GM12878 (cell line): ENCODE results near the gene SLIT1. TPM values are rescaled to one million over a fixed set of nuclear protein-coding genes. Genes with fewer than 3 reads are reported as not detected.

Source experiments
- ATAC-seq: fragments of 200-7000 bp; cut with Tn5 transposase; 3 replicates; pipeline ENCODE4 v1.9.1; 2020; ENCODE audit warnings: mild to moderate bottlenecking, moderate library complexity
- BruUV-seq: library from RNA; stranded (reverse); fragments of 400-500 nt; replicated peaks from 2 replicates; lab custom pipeline; 2021; lab: Mats Ljungman, UMichigan
- CTCF ChIA-PET: fragments of 300-600 bp; sonication (Branson Sonifier 250); formaldehyde crosslinking; extraction: SDS; loops from one replicate; lab custom pipeline; 2021; ENCODE audit warnings: inconsistent platforms; lab: Yijun Ruan, JAX
- POLR2A ChIA-PET: fragments of 350-600 bp; formaldehyde crosslinking; extraction: SDS; loops from one replicate; lab custom pipeline; 2021; ENCODE audit warnings: inconsistent platforms; lab: Charles Lee
- RAD21 ChIA-PET: fragments of 300-600 bp; sonication (Branson Sonifier 250); formaldehyde crosslinking; loops from one replicate; lab custom pipeline; 2023; ENCODE audit warnings: antibody characterized with exemption; ENCODE audit not compliant: unreplicated experiment; lab: Charles Lee
- SMC1A ChIA-PET: fragments of 300-600 bp; sonication (Branson Sonifier 250); formaldehyde crosslinking; loops from one replicate; lab custom pipeline; 2023; ENCODE audit not compliant: unreplicated experiment, uncharacterized antibody; lab: Charles Lee
- DNase-seq: peaks from one replicate; pipeline ENCODE4 v3.0.0-alpha.2; 2011; ENCODE audit warnings: low read depth, low spot score
- FAIRE-seq: peaks from 3 replicates; lab custom pipeline; 2011; peaks lifted over from hg19 to GRCh38; lab: Jason Lieb, UNC
- H2AFZ ChIP-seq: 2 replicates; pipeline ENCODE4 v1.6.0; 2011; ENCODE audit warnings: low read depth, low read length, control low read depth; ENCODE audit not compliant: control insufficient read depth
- H3K27ac ChIP-seq: 2 replicates; pipeline ENCODE4 v1.5.1; 2011; ENCODE audit warnings: control low read depth; ENCODE audit not compliant: control insufficient read depth, insufficient read depth
- H3K27me3 ChIP-seq, 2 experiments: replicated peaks in 1 of 2; 2 replicates each; pipeline versions ENCODE4 v1.6.0 to v1.6.1; 2011; ENCODE audit warnings: low read length in 1 of 2; ENCODE audit not compliant: control insufficient read depth in 2 of 2, insufficient read depth in 2 of 2
- H3K36me3 ChIP-seq, 2 experiments: 2 replicates each; pipeline ENCODE4 v1.5.1; 2011; ENCODE audit warnings: low read length in 1 of 2; ENCODE audit not compliant: control insufficient read depth in 2 of 2, insufficient read depth in 2 of 2
- H3K4me1 ChIP-seq: 2 replicates; pipeline ENCODE4 v1.6.1; 2011; ENCODE audit warnings: mild to moderate bottlenecking, low read length, moderate library complexity, mixed read lengths; ENCODE audit not compliant: control insufficient read depth, insufficient read depth
- H3K4me2 ChIP-seq: 2 replicates; pipeline ENCODE4 v1.6.0; 2011; ENCODE audit warnings: control low read depth; ENCODE audit not compliant: control insufficient read depth, insufficient read depth
- H3K4me3 ChIP-seq: fragments of 200-600 bp; sonication (generic); 2 replicates; pipeline ENCODE4 v1.5.1; 2016
- H3K79me2 ChIP-seq: 2 replicates; pipeline ENCODE4 v1.6.0; 2011; ENCODE audit warnings: low read length; ENCODE audit not compliant: control insufficient read depth, insufficient read depth
- H3K9ac ChIP-seq: 2 replicates; pipeline ENCODE4 v1.8.0; 2011; ENCODE audit warnings: low read length, control low read depth, mixed read lengths; ENCODE audit not compliant: control insufficient read depth, insufficient read depth
- H3K9me3 ChIP-seq: replicated peaks from 3 replicates; pipeline ENCODE4 v1.5.1; 2011; ENCODE audit warnings: mild to moderate bottlenecking, low read length; ENCODE audit not compliant: control insufficient read depth, insufficient read depth
- H4K20me1 ChIP-seq: 2 replicates; pipeline ENCODE4 v1.6.0; 2011; ENCODE audit not compliant: control insufficient read depth, insufficient read depth
- CUX1 ChIP-seq: IDR thresholded peaks from 2 replicates; pipeline ENCODE4 v1.6.1; 2012; ENCODE audit warnings: improper control_type of control experiment, low read depth, low read length; ENCODE audit not compliant: insufficient replicate concordance
- FOS ChIP-seq: IDR thresholded peaks from 3 replicates; pipeline ENCODE4 v1.6.1; 2011; ENCODE audit warnings: borderline replicate concordance; ENCODE audit not compliant: insufficient read length; ENCODE audit errors: extremely low read depth
- IRF4 ChIP-seq: IDR thresholded peaks from 2 replicates; pipeline ENCODE4 v1.6.1; 2011; ENCODE audit warnings: low read depth, low read length
- LARP7 ChIP-seq: fragments of 450-650 bp; IDR thresholded peaks from 2 replicates; pipeline ENCODE4 v1.6.1; 2017; ENCODE audit warnings: mild to moderate bottlenecking
- NBN ChIP-seq: fragments of 450-650 bp; IDR thresholded peaks from 2 replicates; pipeline ENCODE4 v1.6.1; 2016
- NRF1 ChIP-seq: conservative IDR thresholded peaks from 2 replicates; pipeline ENCODE4 v1.6.1; 2011; ENCODE audit warnings: mild to moderate bottlenecking, low read depth, low read length, improper control_type of control experiment
- PAX8 ChIP-seq: fragments of 450-650 bp; IDR thresholded peaks from 2 replicates; pipeline ENCODE4 v1.6.1; 2017; ENCODE audit warnings: mild to moderate bottlenecking, moderate library complexity
- POLR2AphosphoS5 ChIP-seq: IDR thresholded peaks from 2 replicates; pipeline ENCODE4 v1.6.1; 2011; ENCODE audit warnings: mild to moderate bottlenecking, low read length, inconsistent platforms
- SIN3A ChIP-seq: IDR thresholded peaks from 2 replicates; pipeline ENCODE4 v1.6.1; 2012; ENCODE audit warnings: low read depth, low read length, improper control_type of control experiment
- SREBF1 ChIP-seq: IDR thresholded peaks from 2 replicates; pipeline ENCODE4 v1.6.1; 2012; ENCODE audit warnings: mild to moderate bottlenecking, low read length
- WGBS: methylation state at CpG from one replicate; pipeline ENCODE4 v1.1.6; 2016; ENCODE audit warnings: low lambda C conversion rate; ENCODE audit not compliant: insufficient replicate concordance, insufficient coverage; ENCODE audit errors: missing lambda C conversion rate; 5-methylcytosine and 5-hydroxymethylcytosine counted together
- in situ Hi-C: fragments of 300-500 bp; cut with MboI; formaldehyde crosslinking; loops from 9 replicates; pipeline ENCODE4 v1.14.3; 2018; ENCODE audit warnings: mixed read lengths
- intact Hi-C: fragments of 100-400 bp; cut with micrococcal nuclease; formaldehyde crosslinking; loops from one replicate; pipeline ENCODE4 v1.14.2; 2022; ENCODE audit not compliant: unreplicated experiment
- polyA plus RNA-seq, 11 experiments: library from polyadenylated mRNA; depleted of rRNA in 4 of 11; unstranded in 6 of 11; stranded (reverse) in 5 of 11; fragments of >200 nt; fragmentation: Nextera tagmentation in 4 of 11; fragmentation: Illumina TruSeq in 1 of 11; extraction: Ambion mirVana in 4 of 11; extraction: Trizol in 1 of 11; gene quantifications; 1 replicate in 1 of 11; 2 replicates in 10 of 11; pipeline versions ENCODE4 v1.2.1 to v1.2.3, GENCODE V29; 2011 to 2016; ENCODE audit warnings: inconsistent platforms in 2 of 11, missing spikeins in 2 of 11, low read depth in 1 of 11
- total RNA-seq, 4 experiments: library from RNA; depleted of rRNA in 3 of 4; stranded (reverse); fragments of >200 nt in 3 of 4; fragmentation: Illumina TruSeq in 1 of 4; extraction: Trizol in 1 of 4; gene quantifications; 2 replicates each; pipeline versions ENCODE4 v1.2.1 to v1.2.3, GENCODE V29; 2013 to 2021
- TF ChIP-seq, protein P1 (sequence below): IDR thresholded peaks from 2 replicates; pipeline ENCODE4 v1.6.1; 2011; ENCODE audit warnings: borderline replicate concordance, low read depth, mild to moderate bottlenecking, moderate library complexity, low read length; ENCODE audit not compliant: insufficient read depth, poor library complexity, severe bottlenecking

SLIT1 gene
- total and polyA plus RNA-seq, 10 of the 15 experiments (the other 5 are each of a cell fraction or from before 2014, with no cell fraction given): 0.04 to 0.19 (median 0.06) TPM; not detected in 4

GRCh38 chr10:97040248-97040584 lies 145.5 kb downstream of the SLIT1 start:
- CTCF ChIA-PET: interaction anchor here (1.0 to 8.5 kb wide), 4 partner anchors 16 to 172 kb away, joined by 3 to 155 read pairs (median 48); no protein-coding TSS in a partner anchor
- intact Hi-C loops: no loop called here
- 88% methylated on average over 9 of the region's 9 CpGs for WGBS
- TF ChIP-seq IRF4 (no peak), FOS (no peak), NBN (no peak), POLR2AphosphoS5 (no peak), SREBF1 (no peak), SIN3A (no peak), PAX8 (no peak), NRF1 (no peak), LARP7 (no peak), CUX1 (no peak)
- TF ChIP-seq, protein P1, sequence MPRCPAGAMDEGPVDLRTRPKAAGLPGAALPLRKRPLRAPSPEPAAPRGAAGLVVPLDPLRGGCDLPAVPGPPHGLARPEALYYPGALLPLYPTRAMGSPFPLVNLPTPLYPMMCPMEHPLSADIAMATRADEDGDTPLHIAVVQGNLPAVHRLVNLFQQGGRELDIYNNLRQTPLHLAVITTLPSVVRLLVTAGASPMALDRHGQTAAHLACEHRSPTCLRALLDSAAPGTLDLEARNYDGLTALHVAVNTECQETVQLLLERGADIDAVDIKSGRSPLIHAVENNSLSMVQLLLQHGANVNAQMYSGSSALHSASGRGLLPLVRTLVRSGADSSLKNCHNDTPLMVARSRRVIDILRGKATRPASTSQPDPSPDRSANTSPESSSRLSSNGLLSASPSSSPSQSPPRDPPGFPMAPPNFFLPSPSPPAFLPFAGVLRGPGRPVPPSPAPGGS: no peak
- TF ChIP-seq, all 136 proteins: peak for 0
- Histone ChIP-seq H3K27me3 (no peaks in the 10 kb centered on the region; a peak in 1 of 4 replicates), H3K4me1 (peaks cover 7% of the 10 kb centered on the region), H3K4me3 (no peak overlapping the region), H3K4me2 (no peak overlapping the region), H2AFZ (no peak overlapping the region), H3K27ac (no peak overlapping the region), H3K9ac (no peak overlapping the region), H4K20me1 (no peaks in the 10 kb centered on the region), H3K9me3 (no peaks in the 10 kb centered on the region), H3K36me3 (no peaks in the 10 kb centered on the region), H3K79me2 (no peaks in the 10 kb centered on the region)
- in situ Hi-C loops: no loop called here
- RAD21 ChIA-PET: no interaction called here
- BruUV-seq: no TSS peak
- POLR2A ChIA-PET: no interaction called here
- SMC1A ChIA-PET: interaction anchor here (1.1 kb wide), 1 partner anchor 28 kb away, joined by 3 read pairs; no protein-coding TSS in a partner anchor
- FAIRE-seq (no peak), ATAC-seq (no peak), DNase-seq (no peak)
